ENCODE results near the gene ZNF217.

Gene ZNF217

DNA sequence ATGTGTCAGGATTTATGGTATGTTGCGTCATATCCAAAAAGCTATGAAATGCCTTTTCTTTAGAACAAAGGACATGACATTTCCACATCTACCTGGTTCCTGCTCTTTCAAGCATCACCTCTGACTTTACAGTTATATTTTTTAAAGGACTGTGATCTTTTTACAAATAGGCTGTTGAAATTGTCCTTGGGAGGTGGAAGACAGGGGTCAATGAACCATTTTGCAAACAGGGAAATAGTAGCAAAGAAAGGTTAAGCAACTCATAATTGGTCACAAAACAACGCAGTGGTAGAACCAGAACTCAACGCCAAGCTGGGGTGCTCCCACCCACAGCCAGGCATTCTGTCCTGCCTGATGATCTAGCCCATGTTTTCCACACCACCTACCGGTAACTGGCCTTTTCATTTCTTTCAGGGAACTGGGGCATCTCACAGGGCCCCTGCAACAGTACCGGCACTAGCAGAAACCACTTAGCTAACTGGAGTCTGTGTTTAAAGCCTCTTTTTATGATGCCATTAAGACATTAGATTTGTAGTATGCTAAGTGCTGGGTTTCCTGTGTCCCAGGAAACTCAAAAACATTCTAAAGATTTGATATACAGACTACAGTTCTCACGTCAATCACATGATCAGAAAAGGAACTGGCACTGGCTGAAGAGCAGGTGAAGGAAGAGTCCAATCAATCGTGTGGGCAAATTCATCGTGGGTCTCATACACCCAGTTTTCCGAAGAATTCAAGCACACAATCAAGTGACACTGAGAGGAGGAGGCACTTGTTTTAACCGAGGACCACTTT lies 13.9 kb downstream of the ZNF217 start:
- peak; percentile 57 for ATAC-seq (ENCODE audit: low read depth)
- DNase-seq (ENCODE audit: low spot score), result no peak
- TF ChIP-seq, protein P1, sequence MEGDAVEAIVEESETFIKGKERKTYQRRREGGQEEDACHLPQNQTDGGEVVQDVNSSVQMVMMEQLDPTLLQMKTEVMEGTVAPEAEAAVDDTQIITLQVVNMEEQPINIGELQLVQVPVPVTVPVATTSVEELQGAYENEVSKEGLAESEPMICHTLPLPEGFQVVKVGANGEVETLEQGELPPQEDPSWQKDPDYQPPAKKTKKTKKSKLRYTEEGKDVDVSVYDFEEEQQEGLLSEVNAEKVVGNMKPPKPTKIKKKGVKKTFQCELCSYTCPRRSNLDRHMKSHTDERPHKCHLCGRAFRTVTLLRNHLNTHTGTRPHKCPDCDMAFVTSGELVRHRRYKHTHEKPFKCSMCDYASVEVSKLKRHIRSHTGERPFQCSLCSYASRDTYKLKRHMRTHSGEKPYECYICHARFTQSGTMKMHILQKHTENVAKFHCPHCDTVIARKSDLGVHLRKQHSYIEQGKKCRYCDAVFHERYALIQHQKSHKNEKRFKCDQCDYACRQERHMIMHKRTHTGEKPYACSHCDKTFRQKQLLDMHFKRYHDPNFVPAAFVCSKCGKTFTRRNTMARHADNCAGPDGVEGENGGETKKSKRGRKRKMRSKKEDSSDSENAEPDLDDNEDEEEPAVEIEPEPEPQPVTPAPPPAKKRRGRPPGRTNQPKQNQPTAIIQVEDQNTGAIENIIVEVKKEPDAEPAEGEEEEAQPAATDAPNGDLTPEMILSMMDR (IDR thresholded peaks at IDR 0.05; ENCODE audit: poor library complexity, severe bottlenecking), result no peak
- Histone ChIP-seq H3K4me1 (ENCODE audit: insufficient read depth, poor library complexity, severe bottlenecking) (peaks cover 52% of the 10 kb centered on the region), H3K9me3 (ENCODE audit: severe bottlenecking) (no peaks in the 10 kb centered on the region), H3K27ac (ENCODE audit: poor library complexity, severe bottlenecking) (peak overlapping the region; percentile 83), H3K4me3 (ENCODE audit: severe bottlenecking) (no peak overlapping the region), H3K27me3 (ENCODE audit: insufficient read depth, poor library complexity, severe bottlenecking) (no peaks in the 10 kb centered on the region), H3K36me3 (ENCODE audit: low read depth) (peaks cover 79% of the 10 kb centered on the region)

DNA sequence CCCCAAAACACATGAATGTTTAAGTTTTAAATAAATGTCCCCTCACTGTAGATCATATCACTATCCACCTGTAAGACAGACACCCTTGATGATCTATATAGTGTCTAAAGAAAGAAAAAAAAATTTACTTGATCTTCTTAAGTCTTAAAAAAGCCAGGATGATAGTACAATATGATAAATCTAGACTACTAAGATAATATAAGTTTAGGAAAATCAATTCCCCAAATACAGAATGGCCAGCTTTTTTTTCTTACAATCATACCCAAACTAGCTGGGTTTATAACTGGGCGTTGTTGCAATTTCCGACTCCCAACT lies 14.4 kb downstream of the ZNF217 start:
- DNase-seq (ENCODE audit: low spot score), result no peak
- peaks cover 85% of the 10 kb centered on the region for H3K36me3 ChIP-seq (ENCODE audit: low read depth)
- H3K27ac ChIP-seq (ENCODE audit: poor library complexity, severe bottlenecking), result peak overlapping the region; percentile 83
- TF ChIP-seq, protein P1 (IDR thresholded peaks at IDR 0.05; ENCODE audit: poor library complexity, severe bottlenecking), result no peak
- H3K9me3 ChIP-seq (ENCODE audit: severe bottlenecking), result no peaks in the 10 kb centered on the region
- no peak for ATAC-seq (ENCODE audit: low read depth)
- no peaks in the 10 kb centered on the region for H3K27me3 ChIP-seq (ENCODE audit: insufficient read depth, poor library complexity, severe bottlenecking)
- H3K4me3 ChIP-seq (ENCODE audit: severe bottlenecking), result no peak overlapping the region
- H3K4me1 ChIP-seq (ENCODE audit: insufficient read depth, poor library complexity, severe bottlenecking), result peaks cover 47% of the 10 kb centered on the region

DNA sequence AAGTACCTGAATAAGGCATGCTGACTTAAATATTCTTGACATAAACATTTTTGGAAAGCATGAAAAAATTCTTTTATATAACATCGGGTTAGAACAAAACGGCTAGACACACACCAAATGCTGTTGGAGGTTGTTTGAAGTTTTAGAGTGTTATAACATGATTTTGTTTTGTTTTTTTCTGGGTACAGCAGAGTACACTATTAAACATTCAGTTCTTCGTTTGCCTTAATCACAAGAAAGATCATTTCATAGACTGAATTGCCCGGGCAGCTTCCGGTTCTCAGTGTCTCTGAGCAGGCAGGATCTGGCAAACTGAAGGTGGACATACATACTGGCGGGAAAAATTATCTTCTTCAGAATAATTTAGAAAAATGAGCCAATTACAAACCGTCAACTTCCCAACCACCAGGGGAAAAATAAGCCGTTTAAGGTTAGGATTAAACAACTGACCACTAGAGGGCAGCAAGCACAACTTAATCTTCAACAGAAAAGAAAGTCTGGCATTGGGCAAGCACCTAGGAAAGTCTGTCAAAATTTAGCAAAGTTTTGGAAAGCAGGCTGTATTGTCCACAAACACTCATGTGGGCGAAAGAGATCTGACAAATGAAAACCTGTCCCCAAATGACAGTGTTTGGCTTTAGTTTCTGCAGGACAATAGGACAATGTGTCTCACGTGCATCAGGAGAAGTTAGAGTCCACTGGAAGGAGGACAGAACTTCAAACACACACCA lies 15.0 kb downstream of the ZNF217 start:
- no peak for DNase-seq (ENCODE audit: low spot score)
- Histone ChIP-seq H3K4me1 (ENCODE audit: insufficient read depth, poor library complexity, severe bottlenecking) (peaks cover 45% of the 10 kb centered on the region), H3K27ac (ENCODE audit: poor library complexity, severe bottlenecking) (peak overlapping the region; percentile 83), H3K9me3 (ENCODE audit: severe bottlenecking) (no peaks in the 10 kb centered on the region), H3K36me3 (ENCODE audit: low read depth) (peaks cover 90% of the 10 kb centered on the region), H3K27me3 (ENCODE audit: insufficient read depth, poor library complexity, severe bottlenecking) (no peaks in the 10 kb centered on the region), H3K4me3 (ENCODE audit: severe bottlenecking) (no peak overlapping the region)
- peak; percentile 30 for ATAC-seq (ENCODE audit: low read depth)
- TF ChIP-seq, protein P1 (IDR thresholded peaks at IDR 0.05; ENCODE audit: poor library complexity, severe bottlenecking), result peak; percentile 100

DNA sequence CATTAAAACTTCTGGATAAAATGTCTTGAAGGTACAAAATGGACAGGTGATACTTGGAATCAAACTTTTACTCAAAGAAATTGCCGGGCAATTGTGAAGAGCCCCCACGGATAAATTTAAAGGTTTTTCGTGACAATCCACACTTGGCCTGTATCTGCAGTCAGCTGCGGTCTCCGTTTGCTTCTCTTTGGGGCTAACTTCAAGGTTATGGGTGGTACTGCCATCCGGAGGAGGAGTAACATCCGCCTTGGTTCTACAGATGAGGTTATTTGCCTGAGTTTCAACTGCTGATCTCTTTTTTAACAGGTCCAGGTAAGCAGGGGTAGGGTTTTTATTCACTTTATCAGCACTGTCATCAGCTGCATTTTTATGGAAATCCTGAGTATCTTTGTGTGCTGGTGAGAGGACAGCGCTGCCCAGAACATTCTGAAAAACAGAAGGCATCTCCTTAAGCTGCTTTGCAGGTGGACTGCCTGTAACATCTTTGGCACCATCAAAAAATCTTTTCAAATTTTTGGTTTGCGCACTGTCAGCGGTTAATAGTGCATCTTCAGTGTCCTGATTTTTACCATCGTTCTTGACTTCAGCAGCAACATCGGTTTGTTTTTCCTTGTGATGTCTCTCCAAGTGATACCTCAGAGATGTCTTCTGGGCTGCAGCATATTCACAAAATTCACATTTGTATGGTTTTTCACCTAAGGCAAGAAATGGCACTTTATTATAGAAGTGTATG lies 16.9 kb downstream of the ZNF217 start:
- H3K4me3 ChIP-seq (ENCODE audit: severe bottlenecking), result no peak overlapping the region
- peaks cover 31% of the 10 kb centered on the region for H3K4me1 ChIP-seq (ENCODE audit: insufficient read depth, poor library complexity, severe bottlenecking)
- no peak for ATAC-seq (ENCODE audit: low read depth)
- H3K9me3 ChIP-seq (ENCODE audit: severe bottlenecking), result no peaks in the 10 kb centered on the region
- H3K36me3 ChIP-seq (ENCODE audit: low read depth), result peaks cover 98% of the 10 kb centered on the region
- no peaks in the 10 kb centered on the region for H3K27me3 ChIP-seq (ENCODE audit: insufficient read depth, poor library complexity, severe bottlenecking)
- no peak for DNase-seq (ENCODE audit: low spot score)
- H3K27ac ChIP-seq (ENCODE audit: poor library complexity, severe bottlenecking), result no peak overlapping the region
- TF ChIP-seq, protein P1 (IDR thresholded peaks at IDR 0.05; ENCODE audit: poor library complexity, severe bottlenecking), result no peak

All from RWPE2 (cell line).